ENCODE data around the gene WWTR1. TPM values are rescaled to one million over a fixed set of nuclear protein-coding genes. Genes with fewer than 3 reads are reported as not detected.
A peak's percentile ranks its signal among the peaks of the same experiment; 100 is the strongest.

WWTR1 gene
- total RNA-seq, 1 donor from 2014 or later: 42.1 TPM

GRCh38 chr3:149660462-149660861, 2.6 kb upstream of the WWTR1 start:
- no peaks in the 10 kb centered on the region for H3K27me3 ChIP-seq (ENCODE audit: control insufficient read depth, insufficient read depth, low read length)
- H3K4me3 ChIP-seq (ENCODE audit: low read depth, low read length): no peak overlapping the region
- H3K36me3 ChIP-seq (ENCODE audit: control insufficient read depth, insufficient read depth, low read length): no peaks in the 10 kb centered on the region
- no peak for DNase-seq (ENCODE audit: low read depth)
- TF ChIP-seq CTCF (IDR thresholded peaks at IDR 0.05; ENCODE audit: insufficient read depth, low read length, poor library complexity, severe bottlenecking): no peak

- H3K36me3 ChIP-seq (ENCODE audit: control insufficient read depth, insufficient read depth, low read length): no peaks in the 10 kb centered on the region
- no peak for TF ChIP-seq CTCF (IDR thresholded peaks at IDR 0.05; ENCODE audit: insufficient read depth, low read length, poor library complexity, severe bottlenecking)
- peak overlapping the region; percentile 77 for H3K4me3 ChIP-seq (ENCODE audit: low read depth, low read length)
- DNase-seq (ENCODE audit: low read depth): no peak
- H3K27me3 ChIP-seq (ENCODE audit: control insufficient read depth, insufficient read depth, low read length): no peaks in the 10 kb centered on the region
Observed at GRCh38 chr3:149658744-149659497, 1.1 kb upstream of the WWTR1 start.

GRCh38 chr3:149657321-149657925, 402 bp downstream of the WWTR1 start:
- no peak for TF ChIP-seq CTCF (IDR thresholded peaks at IDR 0.05; ENCODE audit: insufficient read depth, low read length, poor library complexity, severe bottlenecking)
- DNase-seq (ENCODE audit: low read depth): no peak
- Histone ChIP-seq H3K36me3 (ENCODE audit: control insufficient read depth, insufficient read depth, low read length) (no peaks in the 10 kb centered on the region), H3K27me3 (ENCODE audit: control insufficient read depth, insufficient read depth, low read length) (no peaks in the 10 kb centered on the region), H3K4me3 (ENCODE audit: low read depth, low read length) (peak overlapping the region; percentile 77)

- Histone ChIP-seq H3K4me3 (ENCODE audit: low read depth, low read length) (peak overlapping the region; percentile 77), H3K27me3 (ENCODE audit: control insufficient read depth, insufficient read depth, low read length) (no peaks in the 10 kb centered on the region), H3K36me3 (ENCODE audit: control insufficient read depth, insufficient read depth, low read length) (no peaks in the 10 kb centered on the region)
- no peak for DNase-seq (ENCODE audit: low read depth)
- TF ChIP-seq CTCF (IDR thresholded peaks at IDR 0.05; ENCODE audit: insufficient read depth, low read length, poor library complexity, severe bottlenecking): no peak
Observed at GRCh38 chr3:149655826-149656574, 1.8 kb downstream of the WWTR1 start.

GRCh38 chr3:149654188-149654601, 3.6 kb downstream of the WWTR1 start:
- H3K4me3 ChIP-seq (ENCODE audit: low read depth, low read length): peak overlapping the region; percentile 17
- no peaks in the 10 kb centered on the region for H3K36me3 ChIP-seq (ENCODE audit: control insufficient read depth, insufficient read depth, low read length)
- no peaks in the 10 kb centered on the region for H3K27me3 ChIP-seq (ENCODE audit: control insufficient read depth, insufficient read depth, low read length)
- DNase-seq (ENCODE audit: low read depth): no peak
- no peak for TF ChIP-seq CTCF (IDR thresholded peaks at IDR 0.05; ENCODE audit: insufficient read depth, low read length, poor library complexity, severe bottlenecking)
